WI38 (cell line): ENCODE measurements around the gene SPATS2L.

ENCODE experiments used
- H3K4me3 ChIP-seq: 2 replicates; pipeline ENCODE4 v1.5.1; 2011; ENCODE audit warnings: low read depth, mild to moderate bottlenecking, control low read depth, low read length
- CTCF ChIP-seq: IDR thresholded peaks from 2 replicates; pipeline ENCODE4 v1.5.1; 2012; ENCODE audit warnings: low read depth, mild to moderate bottlenecking, control low read depth, low read length

Gene SPATS2L

GRCh38 chr2:200425026-200425821 is 118.7 kb downstream of the SPATS2L start:
- no peak overlapping the region for H3K4me3 ChIP-seq
- no peak for TF ChIP-seq CTCF

GRCh38 chr2:200426754-200427153 is 120.3 kb downstream of the SPATS2L start:
- no peak overlapping the region for H3K4me3 ChIP-seq
- no peak for TF ChIP-seq CTCF

- no peak for TF ChIP-seq CTCF
- H3K4me3 ChIP-seq, result no peak overlapping the region
Measured at GRCh38 chr2:200428961-200429665, 122.6 kb downstream of the SPATS2L start.

- no peak for TF ChIP-seq CTCF
- no peak overlapping the region for H3K4me3 ChIP-seq
Measured at GRCh38 chr2:200430017-200430416, 123.5 kb downstream of the SPATS2L start.

GRCh38 chr2:200431996-200432705 is 125.7 kb downstream of the SPATS2L start:
- TF ChIP-seq CTCF, result no peak
- H3K4me3 ChIP-seq, result no peak overlapping the region

GRCh38 chr2:200435379-200435778 is 128.9 kb downstream of the SPATS2L start:
- no peak overlapping the region for H3K4me3 ChIP-seq
- no peak for TF ChIP-seq CTCF

GRCh38 chr2:200438251-200438650 is 131.8 kb downstream of the SPATS2L start:
- no peak for TF ChIP-seq CTCF
- no peak overlapping the region for H3K4me3 ChIP-seq
